ENCODE measurements around the gene POLR2F. TPM values are rescaled to one million over a fixed set of nuclear protein-coding genes. Genes with fewer than 3 reads are reported as not detected.

POLR2F gene
- polyA plus RNA-seq, 1 of the 3 experiments (the other 2 are of a cell fraction) = 255 TPM

DNA sequence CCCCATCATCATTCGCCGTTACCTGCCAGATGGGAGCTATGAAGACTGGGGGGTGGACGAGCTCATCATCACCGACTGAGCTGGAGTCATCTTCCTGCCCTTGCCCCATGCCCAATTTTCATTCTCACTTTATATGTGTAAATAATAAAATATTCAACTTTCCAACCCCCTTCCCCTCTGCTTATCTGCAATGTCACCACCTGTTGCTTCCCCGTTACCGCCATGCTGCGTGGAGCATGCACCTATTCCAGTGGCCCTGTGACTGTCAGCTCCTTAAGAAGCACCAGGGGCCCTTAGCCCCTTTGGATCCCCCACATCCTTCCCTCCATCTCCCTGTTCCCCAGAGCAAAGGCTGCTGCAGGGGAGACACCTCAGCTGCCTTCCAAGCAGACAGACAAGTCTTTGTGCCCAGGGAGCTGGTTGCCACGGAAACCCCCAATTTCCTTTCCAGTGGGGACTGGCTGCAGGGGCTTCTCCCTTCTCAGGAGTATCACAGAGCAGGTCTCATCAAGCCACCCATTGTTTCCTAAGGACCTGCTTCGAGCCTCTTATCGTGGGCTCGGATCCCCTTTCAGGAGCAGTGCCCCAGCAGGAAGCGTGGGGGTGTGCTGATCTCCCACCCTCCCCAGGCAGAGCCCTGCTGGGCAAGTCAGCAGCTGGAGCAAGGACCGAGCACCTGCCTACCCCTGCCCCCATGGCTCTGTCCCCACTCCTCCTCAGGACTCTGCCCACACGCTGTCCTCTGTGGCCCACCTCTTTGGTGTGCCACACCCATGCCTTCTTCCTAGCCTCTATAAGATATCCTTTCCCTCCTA, 14.3 kb downstream of the POLR2F start:
- Histone ChIP-seq H3K9me3 (no peaks in the 10 kb centered on the region), H3K79me2 (ENCODE audit: insufficient read depth) (no peaks in the 10 kb centered on the region), H3K9ac (no peak overlapping the region), H3K9me2 (no peaks in the 10 kb centered on the region), H3K36me3 (replicated peaks in 1 of 2; ENCODE audit: control insufficient read depth in 1 of 2, insufficient read depth in 2 of 2, low read length in 1 of 2) (peaks cover 0 to 14% of the 10 kb centered on the region in 2 experiments), H4K20me1 (ENCODE audit: insufficient read depth) (no peaks in the 10 kb centered on the region), H3F3A (replicated peaks; ENCODE audit: insufficient read depth) (no peaks in the 10 kb centered on the region), H3K27me3 (ENCODE audit: insufficient read depth) (no peaks in the 10 kb centered on the region), H3K4me1 (ENCODE audit: control insufficient read depth in 1 of 2, insufficient read depth in 2 of 2, low read depth in 1 of 2, low read length in 1 of 2) (no peaks in the 10 kb centered on the region), H3K4me3 (ENCODE audit: low read depth in 2 of 2, low read length in 1 of 2) (no peak overlapping the region), H3K27ac (ENCODE audit: low read depth in 2 of 2, low read length in 1 of 2) (no peak overlapping the region), H2AFZ (ENCODE audit: low read depth) (no peak overlapping the region), H3K4me2 (no peak overlapping the region)
- POLR2A ChIA-PET = no interaction called here
- TF ChIP-seq SIN3A (IDR thresholded peaks at IDR 0.05; ENCODE audit: borderline replicate concordance, low read depth, low read length) (no peak), FOSL2 (IDR thresholded peaks at IDR 0.05; ENCODE audit: borderline replicate concordance, low read depth) (no peak), RAD21 (IDR thresholded peaks at IDR 0.05; ENCODE audit: low read length) (no peak), MXI1 (IDR thresholded peaks at IDR 0.05; ENCODE audit: low read depth, low read length) (no peak), MEF2A (IDR thresholded peaks at IDR 0.05; ENCODE audit: borderline replicate concordance, low read depth) (no peak), SMC3 (IDR thresholded peaks at IDR 0.05; ENCODE audit: low read depth, low read length) (no peak), TCF12 (IDR thresholded peaks at IDR 0.05) (no peak), RXRA (IDR thresholded peaks at IDR 0.05; ENCODE audit: borderline replicate concordance, low read depth) (no peak), GABPA (IDR thresholded peaks at IDR 0.05; ENCODE audit: low read depth) (no peak), IRF3 (IDR thresholded peaks at IDR 0.05; ENCODE audit: low read depth, low read length) (no peak)
- TF ChIP-seq, protein P1, sequence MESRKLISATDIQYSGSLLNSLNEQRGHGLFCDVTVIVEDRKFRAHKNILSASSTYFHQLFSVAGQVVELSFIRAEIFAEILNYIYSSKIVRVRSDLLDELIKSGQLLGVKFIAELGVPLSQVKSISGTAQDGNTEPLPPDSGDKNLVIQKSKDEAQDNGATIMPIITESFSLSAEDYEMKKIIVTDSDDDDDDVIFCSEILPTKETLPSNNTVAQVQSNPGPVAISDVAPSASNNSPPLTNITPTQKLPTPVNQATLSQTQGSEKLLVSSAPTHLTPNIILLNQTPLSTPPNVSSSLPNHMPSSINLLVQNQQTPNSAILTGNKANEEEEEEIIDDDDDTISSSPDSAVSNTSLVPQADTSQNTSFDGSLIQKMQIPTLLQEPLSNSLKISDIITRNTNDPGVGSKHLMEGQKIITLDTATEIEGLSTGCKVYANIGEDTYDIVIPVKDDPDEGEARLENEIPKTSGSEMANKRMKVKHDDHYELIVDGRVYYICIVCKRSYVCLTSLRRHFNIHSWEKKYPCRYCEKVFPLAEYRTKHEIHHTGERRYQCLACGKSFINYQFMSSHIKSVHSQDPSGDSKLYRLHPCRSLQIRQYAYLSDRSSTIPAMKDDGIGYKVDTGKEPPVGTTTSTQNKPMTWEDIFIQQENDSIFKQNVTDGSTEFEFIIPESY (IDR thresholded peaks at IDR 0.05; ENCODE audit: borderline replicate concordance, low read depth) = no peak
- CTCF ChIA-PET = interaction anchor here (1.3 kb wide), 1 partner anchor 14 kb away, joined by 5 read pairs; the partner anchor contains the start of genes C22orf23 and POLR2F
- DNase-seq = no peak
- 98% methylated on average over 9 of the region's 14 CpGs for WGBS (ENCODE audit: low lambda C conversion rate)

DNA sequence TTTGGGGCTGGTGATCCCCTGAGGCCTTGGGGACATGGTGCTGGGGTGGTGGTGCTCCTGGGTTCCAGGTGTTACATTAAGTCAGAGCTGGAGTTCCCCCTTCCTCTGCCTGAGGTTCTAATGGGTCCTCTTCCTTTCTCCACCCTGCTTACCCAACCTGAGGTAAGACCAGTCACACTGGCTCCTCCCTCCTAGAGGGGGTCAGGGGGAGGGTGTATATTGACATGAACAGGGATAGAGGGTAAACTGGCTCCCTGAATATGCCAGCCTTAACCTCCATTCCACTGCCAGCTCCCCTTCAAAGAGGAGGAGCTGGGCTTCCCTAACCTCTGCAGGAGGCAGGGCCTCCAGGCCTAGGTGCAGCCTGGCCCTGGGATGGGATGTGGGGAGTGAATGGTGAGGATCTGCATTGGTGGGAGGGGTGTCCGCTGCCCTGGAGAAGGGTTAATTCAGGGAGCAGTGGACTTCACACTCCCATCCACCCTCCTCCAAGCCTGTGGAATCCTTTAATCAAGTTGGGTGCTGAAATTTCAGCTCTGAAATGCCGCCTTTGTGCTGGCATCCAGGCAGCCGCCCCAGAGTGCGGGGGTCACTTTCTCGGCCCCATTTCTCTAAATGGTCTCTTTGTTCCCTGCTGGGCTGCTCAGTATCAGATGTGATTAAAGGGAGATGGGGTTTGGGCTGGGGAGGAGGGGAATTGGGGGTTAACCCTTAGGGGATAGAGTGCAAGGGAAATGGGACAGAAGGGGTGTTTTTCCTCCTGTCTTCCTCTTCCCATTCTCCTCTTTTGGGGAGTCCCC, 15.2 kb downstream of the POLR2F start:
- Histone ChIP-seq H3K9me2 (no peaks in the 10 kb centered on the region), H3K4me2 (no peak overlapping the region), H3K79me2 (ENCODE audit: insufficient read depth) (no peaks in the 10 kb centered on the region), H3F3A (replicated peaks; ENCODE audit: insufficient read depth) (no peaks in the 10 kb centered on the region), H2AFZ (ENCODE audit: low read depth) (no peak overlapping the region), H3K4me3 (ENCODE audit: low read depth in 2 of 2, low read length in 1 of 2) (no peak overlapping the region), H4K20me1 (ENCODE audit: insufficient read depth) (no peaks in the 10 kb centered on the region), H3K9me3 (no peaks in the 10 kb centered on the region), H3K36me3 (replicated peaks in 1 of 2; ENCODE audit: control insufficient read depth in 1 of 2, insufficient read depth in 2 of 2, low read length in 1 of 2) (peaks cover 0 to 14% of the 10 kb centered on the region in 2 experiments), H3K27ac (ENCODE audit: low read depth in 2 of 2, low read length in 1 of 2) (no peak overlapping the region), H3K4me1 (ENCODE audit: control insufficient read depth in 1 of 2, insufficient read depth in 2 of 2, low read depth in 1 of 2, low read length in 1 of 2) (no peaks in the 10 kb centered on the region), H3K9ac (no peak overlapping the region), H3K27me3 (ENCODE audit: insufficient read depth) (no peaks in the 10 kb centered on the region)
- no CpG with 5 or more reads among the region's 5 CpGs for WGBS (ENCODE audit: low lambda C conversion rate)
- POLR2A ChIA-PET = no interaction called here
- CTCF ChIA-PET = no interaction called here
- TF ChIP-seq NRF1 (IDR thresholded peaks at IDR 0.05; ENCODE audit: low read depth, low read length) (no peak), POLR2AphosphoS5 (IDR thresholded peaks at IDR 0.05; ENCODE audit: low read depth, low read length) (no peak), TCF12 (IDR thresholded peaks at IDR 0.05) (no peak), ELF1 (IDR thresholded peaks at IDR 0.05) (no peak), SMC3 (IDR thresholded peaks at IDR 0.05; ENCODE audit: low read depth, low read length) (no peak), TEAD4 (IDR thresholded peaks at IDR 0.05; ENCODE audit: borderline replicate concordance, insufficient read depth) (no peak)
- TF ChIP-seq, protein P2, sequence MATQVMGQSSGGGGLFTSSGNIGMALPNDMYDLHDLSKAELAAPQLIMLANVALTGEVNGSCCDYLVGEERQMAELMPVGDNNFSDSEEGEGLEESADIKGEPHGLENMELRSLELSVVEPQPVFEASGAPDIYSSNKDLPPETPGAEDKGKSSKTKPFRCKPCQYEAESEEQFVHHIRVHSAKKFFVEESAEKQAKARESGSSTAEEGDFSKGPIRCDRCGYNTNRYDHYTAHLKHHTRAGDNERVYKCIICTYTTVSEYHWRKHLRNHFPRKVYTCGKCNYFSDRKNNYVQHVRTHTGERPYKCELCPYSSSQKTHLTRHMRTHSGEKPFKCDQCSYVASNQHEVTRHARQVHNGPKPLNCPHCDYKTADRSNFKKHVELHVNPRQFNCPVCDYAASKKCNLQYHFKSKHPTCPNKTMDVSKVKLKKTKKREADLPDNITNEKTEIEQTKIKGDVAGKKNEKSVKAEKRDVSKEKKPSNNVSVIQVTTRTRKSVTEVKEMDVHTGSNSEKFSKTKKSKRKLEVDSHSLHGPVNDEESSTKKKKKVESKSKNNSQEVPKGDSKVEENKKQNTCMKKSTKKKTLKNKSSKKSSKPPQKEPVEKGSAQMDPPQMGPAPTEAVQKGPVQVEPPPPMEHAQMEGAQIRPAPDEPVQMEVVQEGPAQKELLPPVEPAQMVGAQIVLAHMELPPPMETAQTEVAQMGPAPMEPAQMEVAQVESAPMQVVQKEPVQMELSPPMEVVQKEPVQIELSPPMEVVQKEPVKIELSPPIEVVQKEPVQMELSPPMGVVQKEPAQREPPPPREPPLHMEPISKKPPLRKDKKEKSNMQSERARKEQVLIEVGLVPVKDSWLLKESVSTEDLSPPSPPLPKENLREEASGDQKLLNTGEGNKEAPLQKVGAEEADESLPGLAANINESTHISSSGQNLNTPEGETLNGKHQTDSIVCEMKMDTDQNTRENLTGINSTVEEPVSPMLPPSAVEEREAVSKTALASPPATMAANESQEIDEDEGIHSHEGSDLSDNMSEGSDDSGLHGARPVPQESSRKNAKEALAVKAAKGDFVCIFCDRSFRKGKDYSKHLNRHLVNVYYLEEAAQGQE (IDR thresholded peaks at IDR 0.05; ENCODE audit: low read depth, low read length) = no peak
- no peak for DNase-seq
